GM19035 (cell line): ENCODE measurements around the gene ISCA2.

Experiments used
- ATAC-seq: cut with Tn5 transposase; IDR thresholded peaks from one replicate; pipeline ENCODE4 v1.9.1; 2021; ENCODE audit not compliant: unreplicated experiment

Gene ISCA2

GRCh38 chr14:74507840-74508239 is 14.3 kb downstream of the ISCA2 start:
- ATAC-seq = no peak

- ATAC-seq = no peak
These were observed 14.7 kb downstream of the ISCA2 start for GRCh38 chr14:74508292-74508731.

GRCh38 chr14:74508844-74509428 is 15.4 kb downstream of the ISCA2 start:
- no peak for ATAC-seq

- no peak for ATAC-seq
These were observed 16.1 kb downstream of the ISCA2 start for GRCh38 chr14:74509587-74510222.

GRCh38 chr14:74510223-74510931 is 16.8 kb downstream of the ISCA2 start:
- ATAC-seq = no peak

GRCh38 chr14:74510959-74511409 is 17.4 kb downstream of the ISCA2 start:
- no peak for ATAC-seq

- no peak for ATAC-seq
These were observed 18.6 kb downstream of the ISCA2 start for GRCh38 chr14:74511966-74512830.

GRCh38 chr14:74514471-74514941 is 20.9 kb downstream of the ISCA2 start:
- ATAC-seq = no peak

- ATAC-seq = no peak
These were observed 22.4 kb downstream of the ISCA2 start for GRCh38 chr14:74515891-74516412.

- no peak for ATAC-seq
These were observed 23.0 kb downstream of the ISCA2 start for GRCh38 chr14:74516451-74517160.

- ATAC-seq = no peak
These were observed 24.2 kb downstream of the ISCA2 start for GRCh38 chr14:74517731-74518130.

GRCh38 chr14:74518221-74518620 is 24.7 kb downstream of the ISCA2 start:
- no peak for ATAC-seq

GRCh38 chr14:74519316-74520074 is 25.9 kb downstream of the ISCA2 start:
- no peak for ATAC-seq

GRCh38 chr14:74521756-74522155 is 28.2 kb downstream of the ISCA2 start:
- no peak for ATAC-seq

GRCh38 chr14:74522740-74523139 is 29.2 kb downstream of the ISCA2 start:
- no peak for ATAC-seq

GRCh38 chr14:74524076-74524811 is 30.7 kb downstream of the ISCA2 start:
- ATAC-seq = no peak

GRCh38 chr14:74524812-74525135 is 31.2 kb downstream of the ISCA2 start:
- ATAC-seq = no peak

GRCh38 chr14:74525361-74525851 is 31.8 kb downstream of the ISCA2 start:
- no peak for ATAC-seq
